ENCODE data around the gene FCER2. TPM values are rescaled to one million over a fixed set of nuclear protein-coding genes. Genes with fewer than 3 reads are reported as not detected.
A peak's percentile ranks its signal among the peaks of the same experiment; 100 is the strongest.

The FCER2 gene
- total RNA-seq, 1 donor from 2014 or later: 0.46 TPM

DNA sequence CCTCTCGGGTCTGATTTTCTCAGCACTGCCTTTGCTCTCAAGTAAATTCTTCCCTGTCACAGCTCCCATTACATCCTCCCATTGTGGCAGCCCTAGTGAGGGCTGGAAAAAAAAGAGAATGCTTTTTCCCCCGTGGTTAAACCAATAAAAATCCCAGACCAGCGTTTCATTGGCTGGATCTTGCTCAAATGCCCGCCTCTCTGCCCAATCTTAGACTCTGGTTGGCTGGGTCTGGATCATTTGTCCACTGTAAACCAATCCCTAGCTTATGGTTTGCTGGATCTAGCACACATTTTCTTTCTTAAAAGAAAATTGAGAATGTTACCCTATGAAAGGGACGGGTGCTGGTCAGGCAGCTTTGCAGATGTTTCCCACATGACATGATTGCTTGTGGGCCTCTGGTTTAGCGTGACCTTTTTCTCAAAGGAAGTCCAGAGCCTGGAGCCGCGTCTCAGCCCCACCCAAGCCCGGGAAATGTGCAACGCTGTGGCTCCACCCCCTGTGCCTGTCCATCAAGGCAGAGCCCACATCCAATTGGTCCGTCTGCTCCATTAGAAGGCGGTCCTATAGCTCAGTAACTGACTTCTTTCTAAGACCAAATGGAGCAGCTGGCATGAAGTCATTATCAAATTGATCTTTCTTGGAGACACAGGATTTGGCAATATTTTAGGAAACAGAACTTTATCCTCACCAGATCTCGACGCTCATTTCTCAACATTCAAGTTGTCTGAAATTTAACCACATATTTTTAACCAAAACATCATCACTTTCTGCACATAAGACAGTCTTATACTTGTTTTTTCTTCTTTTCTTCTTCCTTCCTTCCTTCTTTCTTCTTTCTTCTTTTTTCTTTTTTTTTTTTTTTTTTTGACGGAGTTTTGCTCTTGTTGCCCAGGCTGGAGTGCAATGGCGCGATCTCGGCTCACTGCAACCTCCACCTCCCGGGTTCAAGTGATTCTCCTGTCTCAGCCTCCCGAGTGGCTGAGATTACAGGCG, 27.6 kb downstream of the FCER2 start:
- Mint-ChIP-seq H3K36me3 (ENCODE audit: low read depth) (no peaks in the 10 kb centered on the region), H3K9me3 (peaks cover 3% of the 10 kb centered on the region), H3K4me3 (ENCODE audit: low read depth) (no peak overlapping the region), H3K4me1 (ENCODE audit: low read depth) (peaks cover 31% of the 10 kb centered on the region), H3K27me3 (ENCODE audit: low read depth) (peaks cover 51% of the 10 kb centered on the region), H3K27ac (no peak overlapping the region)
- intact Hi-C loops (cut with micrococcal nuclease): no loop called here
- DNase-seq (ENCODE audit: low spot score): peak; percentile 25

DNA sequence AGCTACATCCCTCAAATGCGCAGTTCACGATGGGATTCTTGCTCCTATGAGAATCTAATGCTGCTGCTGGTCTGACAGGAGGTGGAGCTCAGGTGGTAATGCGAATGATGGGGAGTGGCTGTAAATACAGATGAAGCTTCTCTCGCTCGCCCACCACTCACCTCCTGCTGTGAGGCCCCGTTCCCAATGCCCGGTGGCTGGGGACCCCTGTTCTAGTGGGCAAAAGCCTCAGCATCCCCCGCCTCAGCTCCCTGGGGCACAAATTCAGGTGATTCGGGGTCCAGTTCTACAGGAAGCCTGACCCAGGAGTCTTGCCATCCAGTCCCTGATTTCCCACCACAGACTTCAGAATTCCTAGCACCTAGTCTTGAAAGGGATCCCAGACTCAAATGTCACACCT, 29.4 kb downstream of the FCER2 start:
- no peak for DNase-seq (ENCODE audit: low spot score)
- Mint-ChIP-seq H3K27me3 (ENCODE audit: low read depth) (peaks cover 42% of the 10 kb centered on the region), H3K36me3 (ENCODE audit: low read depth) (no peaks in the 10 kb centered on the region), H3K4me3 (ENCODE audit: low read depth) (no peak overlapping the region), H3K27ac (no peak overlapping the region), H3K9me3 (peaks cover 3% of the 10 kb centered on the region), H3K4me1 (ENCODE audit: low read depth) (peaks cover 20% of the 10 kb centered on the region)
- intact Hi-C loops (cut with micrococcal nuclease): no loop called here

DNA sequence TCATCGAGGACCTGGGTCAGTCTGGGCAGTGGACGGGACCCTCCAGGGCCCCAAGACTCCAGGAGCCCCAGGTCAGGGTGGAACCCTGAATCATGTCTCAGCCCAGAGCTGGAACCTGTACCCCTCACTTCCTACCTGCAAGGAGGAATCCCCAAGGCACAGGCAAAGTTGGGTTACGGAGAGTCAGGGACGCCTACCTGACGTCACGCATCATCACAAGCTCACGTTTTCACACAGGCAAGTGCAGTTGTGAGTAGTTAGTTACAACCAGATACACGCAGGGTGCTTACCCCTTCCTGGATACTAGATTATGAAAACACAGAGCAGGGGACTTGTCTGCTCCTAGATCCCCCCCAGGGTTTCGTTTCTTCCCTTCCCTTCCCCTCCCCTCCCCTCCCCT, 31.1 kb downstream of the FCER2 start:
- H3K27me3 Mint-ChIP-seq (ENCODE audit: low read depth): peaks cover 33% of the 10 kb centered on the region
- H3K36me3 Mint-ChIP-seq (ENCODE audit: low read depth): no peaks in the 10 kb centered on the region
- H3K9me3 Mint-ChIP-seq: peaks cover 3% of the 10 kb centered on the region
- no peak for DNase-seq (ENCODE audit: low spot score)
- intact Hi-C loops (cut with micrococcal nuclease): no loop called here
- peak overlapping the region; percentile 54 for H3K4me3 Mint-ChIP-seq (ENCODE audit: low read depth)
- H3K27ac Mint-ChIP-seq: no peak overlapping the region
- peaks cover 9% of the 10 kb centered on the region for H3K4me1 Mint-ChIP-seq (ENCODE audit: low read depth)

DNA sequence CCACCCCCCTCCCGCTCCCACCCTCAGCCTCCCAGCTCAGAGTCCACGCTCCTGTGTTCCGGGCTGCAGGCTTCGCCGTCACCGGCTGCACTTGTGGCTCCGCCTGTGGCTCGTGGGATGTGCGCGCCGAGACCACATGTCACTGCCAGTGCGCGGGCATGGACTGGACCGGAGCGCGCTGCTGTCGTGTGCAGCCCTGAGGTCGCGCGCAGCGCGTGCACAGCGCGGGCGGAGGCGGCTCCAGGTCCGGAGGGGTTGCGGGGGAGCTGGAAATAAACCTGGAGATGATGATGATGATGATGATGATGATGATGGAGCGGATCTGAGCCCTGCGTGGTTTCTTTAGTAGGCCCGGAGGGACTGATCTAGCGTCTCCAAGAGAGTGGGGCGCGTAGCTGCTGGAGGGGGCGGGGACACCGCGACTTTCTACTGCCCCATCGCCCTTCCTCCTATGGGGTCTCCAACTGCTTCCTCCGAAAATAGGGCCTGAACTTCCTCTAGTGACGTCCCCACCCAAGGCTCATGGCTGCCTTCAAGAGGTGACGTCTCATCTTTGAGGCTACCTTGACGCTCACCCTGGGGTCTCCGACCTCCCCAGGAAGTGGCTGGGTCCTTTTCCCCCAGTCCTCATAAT, 31.7 kb downstream of the FCER2 start:
- H3K36me3 Mint-ChIP-seq (ENCODE audit: low read depth): no peaks in the 10 kb centered on the region
- peaks cover 7% of the 10 kb centered on the region for H3K4me1 Mint-ChIP-seq (ENCODE audit: low read depth)
- peaks cover 35% of the 10 kb centered on the region for H3K27me3 Mint-ChIP-seq (ENCODE audit: low read depth)
- DNase-seq (ENCODE audit: low spot score): no peak
- H3K9me3 Mint-ChIP-seq: peaks cover 3% of the 10 kb centered on the region
- peak overlapping the region; percentile 54 for H3K4me3 Mint-ChIP-seq (ENCODE audit: low read depth)
- intact Hi-C loops (cut with micrococcal nuclease): no loop called here
- H3K27ac Mint-ChIP-seq: no peak overlapping the region

DNA sequence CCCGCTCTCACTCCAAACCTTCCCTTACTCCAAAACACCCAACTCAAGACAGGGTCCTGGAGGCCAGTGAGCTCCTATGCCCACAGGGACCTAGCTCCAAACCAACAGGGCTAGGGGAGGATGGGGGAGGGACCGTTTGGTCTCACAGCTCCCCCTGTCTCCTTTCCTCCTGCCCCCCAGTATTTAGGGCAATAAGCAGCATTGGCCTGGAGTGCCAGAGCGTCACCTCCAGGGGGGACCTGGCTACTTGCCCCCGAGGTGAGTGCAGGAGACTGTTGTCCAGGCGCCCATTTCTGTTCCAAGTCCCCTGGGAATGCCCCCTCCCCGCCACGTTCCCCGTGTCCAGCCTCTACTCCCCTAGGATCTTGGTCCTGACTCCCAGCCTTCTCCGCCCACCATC, 32.3 kb downstream of the FCER2 start:
- intact Hi-C loops (cut with micrococcal nuclease): no loop called here
- no peak overlapping the region for H3K27ac Mint-ChIP-seq
- H3K36me3 Mint-ChIP-seq (ENCODE audit: low read depth): no peaks in the 10 kb centered on the region
- peaks cover 7% of the 10 kb centered on the region for H3K4me1 Mint-ChIP-seq (ENCODE audit: low read depth)
- peaks cover 3% of the 10 kb centered on the region for H3K9me3 Mint-ChIP-seq
- DNase-seq (ENCODE audit: low spot score): no peak
- no peak overlapping the region for H3K4me3 Mint-ChIP-seq (ENCODE audit: low read depth)
- H3K27me3 Mint-ChIP-seq (ENCODE audit: low read depth): peaks cover 35% of the 10 kb centered on the region

DNA sequence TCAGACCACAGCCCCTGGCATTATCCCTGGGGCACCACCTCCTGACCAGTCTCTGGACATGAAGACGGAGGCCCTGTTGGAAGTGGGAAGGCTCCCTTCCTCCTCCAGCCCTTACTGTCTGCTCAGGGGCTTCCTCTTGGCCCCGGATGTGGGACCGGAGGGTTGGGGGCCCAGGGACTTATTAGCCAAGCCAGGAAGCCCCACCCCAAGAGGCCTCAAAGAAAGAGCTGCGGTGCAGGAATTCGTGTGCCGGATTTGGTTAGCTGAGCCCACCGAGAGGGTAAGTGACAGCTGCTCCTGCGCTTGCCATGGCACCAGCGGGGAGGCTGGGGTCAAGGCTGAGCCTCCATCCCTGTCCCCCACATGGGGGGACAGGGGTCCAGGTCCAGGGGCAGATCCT, 33.1 kb downstream of the FCER2 start, which contains the start of gene RETN:
TSS of gene RETN (plus strand) at position 208 of the 400 bp plus-strand sequence. CDS start 278 bp downstream, outside the sequence.
- intact Hi-C loops (cut with micrococcal nuclease): no loop called here
- H3K27ac Mint-ChIP-seq: no peak within 1 kb of the TSS
- H3K4me3 Mint-ChIP-seq (ENCODE audit: low read depth): no peak within 1 kb of the TSS
- DNase-seq (ENCODE audit: low spot score): no peak
- no peaks in the 10 kb centered on the region for H3K36me3 Mint-ChIP-seq (ENCODE audit: low read depth)
- no peaks in the 10 kb centered on the region for H3K9me3 Mint-ChIP-seq
- peaks cover 30% of the 10 kb centered on the region for H3K27me3 Mint-ChIP-seq (ENCODE audit: low read depth)
- peaks cover 7% of the 10 kb centered on the region for H3K4me1 Mint-ChIP-seq (ENCODE audit: low read depth)

DNA sequence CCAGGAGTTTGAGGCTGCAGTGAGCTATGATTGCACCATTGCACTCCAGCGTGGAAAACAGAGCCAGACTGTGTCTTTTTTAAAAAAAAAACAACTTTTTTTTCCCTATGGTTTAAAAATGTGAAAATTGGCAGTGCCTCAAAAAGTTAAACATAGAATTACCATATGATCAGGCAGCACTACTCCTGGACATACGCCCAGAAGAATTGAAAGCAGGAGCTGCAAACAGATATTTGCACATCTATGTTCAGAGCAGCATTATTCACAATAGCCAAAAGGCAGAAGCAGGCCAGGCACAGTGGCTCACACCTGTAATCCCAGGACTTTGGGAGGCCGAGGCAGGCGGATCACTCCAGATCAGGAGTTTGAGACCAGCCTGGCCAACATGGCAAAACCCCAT, 36.9 kb downstream of the FCER2 start:
- intact Hi-C loops (cut with micrococcal nuclease): no loop called here
- no peak overlapping the region for H3K4me3 Mint-ChIP-seq (ENCODE audit: low read depth)
- H3K4me1 Mint-ChIP-seq (ENCODE audit: low read depth): peaks cover 3% of the 10 kb centered on the region
- H3K27ac Mint-ChIP-seq: no peak overlapping the region
- H3K9me3 Mint-ChIP-seq: no peaks in the 10 kb centered on the region
- H3K36me3 Mint-ChIP-seq (ENCODE audit: low read depth): no peaks in the 10 kb centered on the region
- DNase-seq (ENCODE audit: low spot score): no peak
- peaks cover 17% of the 10 kb centered on the region for H3K27me3 Mint-ChIP-seq (ENCODE audit: low read depth)

DNA sequence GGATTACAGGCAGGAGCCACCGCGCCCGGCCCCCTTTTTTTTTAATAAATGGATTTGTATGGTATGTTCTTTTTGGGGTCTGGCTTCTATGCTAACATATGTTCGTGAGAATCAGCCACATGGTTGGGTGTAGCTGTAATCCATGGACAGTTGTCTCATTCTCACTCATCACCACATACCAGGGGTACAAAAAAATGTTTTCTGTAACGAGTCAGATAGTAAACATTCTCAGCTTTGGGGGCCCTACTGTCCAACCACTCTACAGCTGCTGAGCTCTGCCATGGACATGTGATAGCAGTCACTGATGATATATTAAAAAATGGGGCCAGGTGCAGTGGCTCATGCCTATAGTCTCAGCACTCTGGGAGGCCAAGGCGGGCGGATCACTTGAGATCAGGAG, 38.2 kb downstream of the FCER2 start:
- H3K4me3 Mint-ChIP-seq (ENCODE audit: low read depth): no peak overlapping the region

DNA sequence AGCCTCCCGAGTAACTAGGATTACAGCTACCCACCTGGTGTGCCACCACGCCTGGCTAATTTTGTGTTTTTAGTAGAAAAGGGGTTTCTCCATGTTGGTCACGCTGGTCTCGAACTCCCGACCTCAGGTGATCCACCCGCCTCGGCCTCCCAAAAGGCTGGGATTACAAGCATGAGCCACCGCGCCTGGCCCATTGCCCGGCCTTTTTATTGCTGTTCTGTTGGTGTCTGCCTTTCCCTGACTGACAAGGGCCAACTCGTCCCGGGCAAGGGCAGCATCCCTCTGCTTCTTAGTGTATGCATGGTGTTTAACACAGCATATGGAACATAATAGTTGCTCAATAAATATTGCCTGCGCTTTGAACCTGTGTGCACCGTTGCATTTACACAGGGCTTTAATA, 39.3 kb downstream of the FCER2 start:
- DNase-seq (ENCODE audit: low spot score): no peak
- H3K27me3 Mint-ChIP-seq (ENCODE audit: low read depth): peaks cover 10% of the 10 kb centered on the region
- no peak overlapping the region for H3K27ac Mint-ChIP-seq
- H3K36me3 Mint-ChIP-seq (ENCODE audit: low read depth): no peaks in the 10 kb centered on the region
- no peaks in the 10 kb centered on the region for H3K9me3 Mint-ChIP-seq
- no peak overlapping the region for H3K4me3 Mint-ChIP-seq (ENCODE audit: low read depth)
- intact Hi-C loops (cut with micrococcal nuclease): no loop called here
- peaks cover 6% of the 10 kb centered on the region for H3K4me1 Mint-ChIP-seq (ENCODE audit: low read depth)

More for the DNA sequence above, 38.2 kb downstream of the FCER2 start:
- intact Hi-C loops (cut with micrococcal nuclease): no loop called here
- H3K4me1 Mint-ChIP-seq (ENCODE audit: low read depth): no peaks in the 10 kb centered on the region
- no peak overlapping the region for H3K27ac Mint-ChIP-seq
- H3K9me3 Mint-ChIP-seq: no peaks in the 10 kb centered on the region
- no peak for DNase-seq (ENCODE audit: low spot score)
- peaks cover 10% of the 10 kb centered on the region for H3K27me3 Mint-ChIP-seq (ENCODE audit: low read depth)
- no peaks in the 10 kb centered on the region for H3K36me3 Mint-ChIP-seq (ENCODE audit: low read depth)

DNA sequence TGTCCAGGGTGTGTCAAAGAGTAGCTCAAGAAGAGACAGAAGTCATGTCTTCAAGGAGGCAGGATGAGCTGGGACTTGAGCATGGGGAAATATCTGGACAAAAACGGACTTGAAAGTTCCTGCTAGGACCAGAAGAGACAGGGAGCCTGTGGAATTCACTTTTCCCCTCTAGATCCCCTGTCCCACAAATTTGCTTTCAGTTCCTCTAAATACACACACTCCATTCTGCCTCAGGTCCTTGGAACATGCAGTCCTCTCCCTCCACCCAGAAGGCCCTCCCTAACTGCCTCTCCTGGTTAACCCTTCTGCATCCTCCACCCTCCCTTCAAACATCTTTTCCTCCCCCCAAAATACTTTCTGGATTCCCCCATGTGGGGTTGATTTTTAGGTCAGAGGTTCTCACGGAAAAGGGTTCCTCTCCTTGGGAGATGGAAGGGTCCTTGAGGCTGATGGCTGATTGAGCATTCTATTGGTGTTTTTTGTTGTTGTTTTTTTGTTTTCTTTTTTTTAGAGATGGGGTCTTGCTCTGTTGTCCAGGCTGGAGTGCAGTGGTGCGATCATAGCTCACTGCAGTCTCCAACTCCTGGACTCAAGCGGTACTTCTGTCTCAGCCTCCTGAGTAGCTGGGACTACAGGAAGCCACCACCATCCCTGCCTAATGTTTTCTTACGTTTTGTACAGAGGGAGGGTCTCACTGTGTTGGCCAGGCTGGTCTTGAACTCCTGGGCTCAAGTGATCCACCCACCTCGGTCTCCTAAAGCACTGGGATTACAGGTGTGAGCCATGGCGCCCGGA, 40.0 kb downstream of the FCER2 start:
- no peak overlapping the region for H3K27ac Mint-ChIP-seq
- intact Hi-C loops (cut with micrococcal nuclease): no loop called here
- H3K9me3 Mint-ChIP-seq: no peaks in the 10 kb centered on the region
- no peak for DNase-seq (ENCODE audit: low spot score)
- H3K27me3 Mint-ChIP-seq (ENCODE audit: low read depth): peaks cover 10% of the 10 kb centered on the region
- peaks cover 12% of the 10 kb centered on the region for H3K4me1 Mint-ChIP-seq (ENCODE audit: low read depth)
- H3K36me3 Mint-ChIP-seq (ENCODE audit: low read depth): no peaks in the 10 kb centered on the region
- H3K4me3 Mint-ChIP-seq (ENCODE audit: low read depth): no peak overlapping the region

DNA sequence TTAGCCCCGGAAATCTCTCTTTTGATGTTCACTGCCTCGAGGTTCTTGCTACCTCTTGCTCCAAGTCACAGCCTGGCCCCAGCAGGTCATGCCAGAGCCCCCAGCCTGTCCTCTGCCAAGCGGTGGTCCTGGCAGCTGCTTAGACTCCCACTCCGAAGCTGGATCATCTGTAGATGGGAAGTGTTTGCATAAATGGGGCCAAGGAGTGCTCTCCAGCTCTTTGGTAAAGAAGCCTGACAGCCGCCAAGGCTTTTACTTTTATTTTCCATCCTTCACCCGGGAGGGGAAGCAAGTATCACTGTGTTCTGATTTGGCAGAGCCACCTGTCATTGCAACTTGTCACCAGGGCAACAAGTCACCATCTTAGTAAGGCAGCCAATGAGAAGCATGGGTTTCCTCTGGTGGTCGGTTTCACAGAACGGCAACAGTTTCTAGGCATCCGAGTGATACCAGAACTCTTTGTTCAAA, 43.7 kb downstream of the FCER2 start:
- Mint-ChIP-seq H3K4me1 (ENCODE audit: low read depth) (peaks cover 14% of the 10 kb centered on the region), H3K36me3 (ENCODE audit: low read depth) (no peaks in the 10 kb centered on the region), H3K27ac (peak overlapping the region; percentile 22), H3K27me3 (ENCODE audit: low read depth) (peaks cover 3% of the 10 kb centered on the region), H3K4me3 (ENCODE audit: low read depth) (peak overlapping the region; percentile 45), H3K9me3 (no peaks in the 10 kb centered on the region)
- intact Hi-C loops (cut with micrococcal nuclease): no loop called here
- peak; percentile 37 for DNase-seq (ENCODE audit: low spot score)

DNA sequence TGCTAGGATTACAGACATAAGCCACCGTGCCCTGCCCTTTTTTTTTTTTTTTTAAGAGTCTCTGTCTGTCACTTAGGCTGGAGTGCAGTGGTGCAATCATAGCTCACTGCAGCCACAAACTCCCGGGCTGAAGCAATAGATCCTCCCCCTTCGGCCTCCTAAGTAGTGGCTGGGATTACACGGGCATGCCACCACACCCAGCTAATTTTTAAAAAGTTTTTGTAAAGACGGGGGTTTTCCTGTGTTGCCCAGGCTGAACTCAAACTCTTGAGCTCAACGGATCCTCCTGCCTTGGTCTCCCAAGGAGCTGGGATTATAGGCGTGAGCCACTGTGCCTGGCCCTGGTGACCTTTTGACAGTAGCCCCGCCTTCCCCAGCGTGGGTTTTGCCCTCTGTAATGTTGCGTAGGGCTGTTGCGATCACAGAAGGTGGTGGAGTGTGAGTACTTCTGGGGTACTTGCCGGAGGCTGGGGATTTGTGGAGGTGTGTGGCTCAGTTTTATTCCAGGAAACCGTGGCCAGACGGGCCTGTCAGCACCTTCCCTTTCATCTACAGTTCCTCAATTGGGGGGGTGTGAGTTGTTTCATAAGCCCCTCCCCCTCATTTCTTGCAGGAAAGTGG, 44.7 kb downstream of the FCER2 start:
- H3K4me3 Mint-ChIP-seq (ENCODE audit: low read depth): no peak overlapping the region
- H3K9me3 Mint-ChIP-seq: no peaks in the 10 kb centered on the region
- peaks cover 3% of the 10 kb centered on the region for H3K27me3 Mint-ChIP-seq (ENCODE audit: low read depth)
- no peak overlapping the region for H3K27ac Mint-ChIP-seq
- peaks cover 19% of the 10 kb centered on the region for H3K4me1 Mint-ChIP-seq (ENCODE audit: low read depth)
- no peaks in the 10 kb centered on the region for H3K36me3 Mint-ChIP-seq (ENCODE audit: low read depth)
- intact Hi-C loops (cut with micrococcal nuclease): no loop called here
- no peak for DNase-seq (ENCODE audit: low spot score)

Data from activated T-helper 2 cell treated with anti-CD3 and anti-CD28 coated beads, Interferon-gamma antibody, Interleukin-2, Interleukin-4, amounts not matched to agents 10 μg/mL and 5 μg/mL and 100 μg/mL, durations not matched to agents 14 hours and 24 hours and 36 hours (primary cell).